HepG2 (cell line): ENCODE results near the gene ACVR1B. TPM values are rescaled to one million over a fixed set of nuclear protein-coding genes. Genes with fewer than 3 reads are reported as not detected.
A peak's percentile ranks its signal among the peaks of the same experiment; 100 is the strongest.

ENCODE experiments used
- ATAC-seq: fragments of 200-7000 bp; cut with Tn5 transposase; 3 replicates; pipeline ENCODE4 v1.9.1; 2020; ENCODE audit warnings: mild to moderate bottlenecking, moderate library complexity
- BruUV-seq: library from RNA; stranded (reverse); fragments of 400-500 nt; replicated peaks from 2 replicates; lab custom pipeline; 2021; lab: Mats Ljungman, UMichigan
- CTCF ChIA-PET: fragments of 300-600 bp; formaldehyde crosslinking; extraction: SDS; loops from one replicate; lab custom pipeline; 2021; ENCODE audit warnings: low total read pairs, inconsistent platforms, low intra/inter-chr PET ratio; lab: Yijun Ruan, JAX
- POLR2A ChIA-PET: fragments of 350-600 bp; sonication (Branson Sonifier 250); formaldehyde crosslinking; loops from one replicate; lab custom pipeline; 2020; ENCODE audit warnings: antibody characterized with exemption, inconsistent platforms; lab: Yijun Ruan, JAX
- DNase-seq: peaks from one replicate; pipeline ENCODE4 v3.0.0-alpha.2; 2015; ENCODE audit warnings: low spot score
- FAIRE-seq: peaks from 3 replicates; lab custom pipeline; 2011; peaks lifted over from hg19 to GRCh38; lab: Jason Lieb, UNC
- H2AFZ ChIP-seq: one replicate; pipeline ENCODE4 v1.6.1; 2011; ENCODE audit warnings: low read length, inconsistent platforms
- H3K27ac ChIP-seq: fragments of 300-600 bp; 3 replicates; pipeline ENCODE4 v1.8.0; 2011; ENCODE audit warnings: mixed run types, mild to moderate bottlenecking, mixed read lengths, low read length, inconsistent platforms; ENCODE audit not compliant: insufficient read depth; ENCODE audit errors: extremely low read length
- H3K27me3 ChIP-seq, 2 experiments: fragments of 200-600 bp in 1 of 2; 2 replicates in 1 of 2; 3 replicates in 1 of 2; pipeline versions ENCODE4 v1.6.0 to v1.8.0; 2011; ENCODE audit warnings: low read length in 2 of 2, mild to moderate bottlenecking in 2 of 2, moderate library complexity in 2 of 2, inconsistent platforms in 1 of 2; ENCODE audit not compliant: insufficient read depth in 2 of 2, control insufficient read depth in 1 of 2
- H3K36me3 ChIP-seq, 2 experiments: fragments of 200-600 bp in 1 of 2; replicated peaks in 1 of 2; 2 replicates in 1 of 2; 3 replicates in 1 of 2; pipeline versions ENCODE4 v1.5.1 to v1.8.0; 2011; ENCODE audit warnings: low read length in 2 of 2, inconsistent platforms in 1 of 2; ENCODE audit not compliant: insufficient read depth in 2 of 2, control insufficient read depth in 1 of 2
- H3K4me1 ChIP-seq: 2 replicates; pipeline ENCODE4 v1.5.1; 2012; ENCODE audit warnings: low read length, inconsistent platforms; ENCODE audit not compliant: insufficient read depth
- H3K4me2 ChIP-seq: 2 replicates; pipeline ENCODE4 v1.6.0; 2011; ENCODE audit warnings: low read depth, low read length, inconsistent platforms
- H3K4me3 ChIP-seq, 3 experiments: fragments of 200-600 bp in 1 of 3; sonication (generic), shearing (Covaris generic) in 1 of 3; replicated peaks in 1 of 3; 2 replicates each; pipeline ENCODE4 v1.5.1; 2011 to 2016; ENCODE audit warnings: low read length in 3 of 3, inconsistent platforms in 2 of 3, low read depth in 2 of 3, mild to moderate bottlenecking in 2 of 3, control low read depth in 1 of 3, mixed read lengths in 1 of 3; ENCODE audit not compliant: insufficient read depth in 1 of 3
- H3K79me2 ChIP-seq: one replicate; pipeline ENCODE4 v1.6.1; 2011; ENCODE audit warnings: low read length, inconsistent platforms; ENCODE audit not compliant: insufficient read depth
- H3K9ac ChIP-seq: 2 replicates; pipeline ENCODE4 v1.6.0; 2011; ENCODE audit warnings: mild to moderate bottlenecking, low read depth, low read length, inconsistent platforms; ENCODE audit not compliant: insufficient read depth
- H3K9me3 ChIP-seq: 2 replicates; pipeline ENCODE4 v1.5.1; 2012; ENCODE audit warnings: mild to moderate bottlenecking, low read length
- H4K20me1 ChIP-seq: 2 replicates; pipeline ENCODE4 v1.6.0; 2011; ENCODE audit warnings: inconsistent platforms, mild to moderate bottlenecking, low read length, moderate library complexity; ENCODE audit not compliant: insufficient read depth
- ATF7 ChIP-seq, 2 experiments: fragments of 450-650 bp in 1 of 2; sonication (generic) in 1 of 2; formaldehyde crosslinking in 1 of 2; IDR thresholded peaks; 2 replicates each; pipeline versions ENCODE4 v1.4.0 to v1.6.1; 2016 to 2020; ENCODE audit warnings: antibody characterized with exemption in 1 of 2, mild to moderate bottlenecking in 1 of 2, missing genetic modification reagents in 1 of 2
- MAFK ChIP-seq, 2 experiments: IDR thresholded peaks in 1 of 2; conservative IDR thresholded peaks in 1 of 2; 2 replicates each; pipeline ENCODE4 v1.6.1; 2011; ENCODE audit warnings: improper control_type of control experiment in 2 of 2, low read length in 2 of 2
- TEAD2 ChIP-seq: sonication (generic); formaldehyde crosslinking; IDR thresholded peaks from 2 replicates; pipeline ENCODE4 v1.9.0; 2021; ENCODE audit warnings: missing genetic modification reagents
- ZNF513 ChIP-seq: sonication (generic); formaldehyde crosslinking; conservative IDR thresholded peaks from 2 replicates; pipeline ENCODE4 v1.5.0; 2020; ENCODE audit warnings: missing genetic modification reagents
- ZNF589 ChIP-seq: sonication (generic); formaldehyde crosslinking; conservative IDR thresholded peaks from 2 replicates; pipeline ENCODE4 v1.8.0; 2022; ENCODE audit warnings: mild to moderate bottlenecking, moderate library complexity, missing genetic modification reagents
- ZNF607 ChIP-seq: sonication (generic); formaldehyde crosslinking; IDR thresholded peaks from 2 replicates; pipeline ENCODE4 v1.5.1; 2020; ENCODE audit warnings: missing genetic modification reagents, mild to moderate bottlenecking, borderline replicate concordance
- ZNF850 ChIP-seq: sonication (generic); formaldehyde crosslinking; conservative IDR thresholded peaks from 2 replicates; pipeline ENCODE4 v1.9.0; 2021; ENCODE audit warnings: mild to moderate bottlenecking, missing genetic modification reagents
- WGBS: methylation state at CpG from one replicate; pipeline ENCODE4 v1.1.6; 2017; ENCODE audit warnings: low lambda C conversion rate; 5-methylcytosine and 5-hydroxymethylcytosine counted together
- in situ Hi-C: cut with HindIII; loops from 2 replicates; pipeline ENCODE4 v1.10.0; 2017; ENCODE audit warnings: low pct_unique_long_range_greater_than_20kb; ENCODE audit not compliant: extremely low pct_ligation_motif_present
- intact Hi-C: fragments of 100-400 bp; cut with micrococcal nuclease; formaldehyde crosslinking; loops from one replicate; pipeline ENCODE4 v1.10.0; 2022; ENCODE audit not compliant: unreplicated experiment
- polyA plus RNA-seq, 8 experiments: library from polyadenylated mRNA; depleted of rRNA in 3 of 8; stranded (reverse) in 7 of 8; unstranded in 1 of 8; fragments of >200 nt; fragmentation: Illumina TruSeq in 4 of 8; extraction: Trizol in 4 of 8; gene quantifications; 2 replicates each; pipeline versions ENCODE4 v1.2.1 to v1.2.3, GENCODE V29; 2011 to 2016; ENCODE audit warnings: low read depth in 4 of 8, missing spikeins in 1 of 8, mixed read lengths in 1 of 8; ENCODE audit not compliant: insufficient read depth in 1 of 8
- total RNA-seq, 5 experiments: library from RNA; depleted of rRNA; stranded (reverse); fragments of >200 nt; fragmentation: Illumina TruSeq; extraction: Trizol; gene quantifications; 2 replicates each; pipeline ENCODE4 v1.2.3, GENCODE V29; 2016; ENCODE audit warnings: low read depth in 1 of 5

Gene ACVR1B
- total and polyA plus RNA-seq, 2 of the 13 experiments (the other 11 are each of a cell fraction or from before 2014, with no cell fraction given) = 8.9 to 12.1 TPM

GRCh38 chr12:52003016-52003550, 51.6 kb downstream of the ACVR1B start:
- no peak for ATAC-seq
- Histone ChIP-seq H3K27ac (no peak overlapping the region), H3K4me3 (no peak overlapping the region), H4K20me1 (no peaks in the 10 kb centered on the region), H3K4me2 (no peak overlapping the region), H3K36me3 (peaks cover 0 to 3% of the 10 kb centered on the region in 2 experiments; a peak in 1 of 5 replicates), H3K27me3 (0 out of 5 replicates have a peak, but pooled peaks cover 0 to 1% of the 10 kb centered on the region in 2 experiments), H3K79me2 (no peaks in the 10 kb centered on the region), H3K4me1 (0 out of 2 replicates have a peak, but pooled peaks cover 8% of the 10 kb centered on the region), H3K9me3 (no peaks in the 10 kb centered on the region), H2AFZ (no peak overlapping the region), H3K9ac (no peak overlapping the region)
- no peak for TF ChIP-seq ZNF850 (CRISPR knock-in tag)
- TF ChIP-seq MAFK (conservative IDR thresholded peaks at IDR 0.05 in 1 of 2, IDR thresholded peaks at IDR 0.05 in 1 of 2; ENCODE audit: low read length in 2 of 2) = no peak
- TF ChIP-seq ZNF513 (CRISPR knock-in tag) = no peak
- TF ChIP-seq TEAD2 (CRISPR knock-in tag) = no peak
- no peak for TF ChIP-seq ZNF589 (CRISPR knock-in tag)
- no peak for TF ChIP-seq ZNF607
- TF ChIP-seq ATF7 (IDR thresholded peaks at IDR 0.05) = peak; percentile 42; the same call in 1 of the 2 replicates
- no peak for TF ChIP-seq ATF7 (CRISPR knock-in tag; IDR thresholded peaks at IDR 0.05)
- DNase-seq = no peak
- intact Hi-C loops (no loop called here), in situ Hi-C loops (no loop called here)
- ChIA-PET POLR2A (interaction anchor here (2.2 kb wide), 1 partner anchor 20 kb away, joined by 8 read pairs; no protein-coding TSS in a partner anchor), CTCF (interaction anchor here (5.7 kb wide), 1 partner anchor 20 kb away, joined by 99 read pairs; no protein-coding TSS in a partner anchor)
- no peak for FAIRE-seq
- no TSS peak for BruUV-seq
- 95% methylated on average over 6 of the region's 8 CpGs for WGBS
